ENCODE results near the gene FREY1. TPM values are rescaled to one million over a fixed set of nuclear protein-coding genes. Genes with fewer than 3 reads are reported as not detected.

FREY1 gene
- total RNA-seq, 1 donor from 2014 or later, result not detected

DNA sequence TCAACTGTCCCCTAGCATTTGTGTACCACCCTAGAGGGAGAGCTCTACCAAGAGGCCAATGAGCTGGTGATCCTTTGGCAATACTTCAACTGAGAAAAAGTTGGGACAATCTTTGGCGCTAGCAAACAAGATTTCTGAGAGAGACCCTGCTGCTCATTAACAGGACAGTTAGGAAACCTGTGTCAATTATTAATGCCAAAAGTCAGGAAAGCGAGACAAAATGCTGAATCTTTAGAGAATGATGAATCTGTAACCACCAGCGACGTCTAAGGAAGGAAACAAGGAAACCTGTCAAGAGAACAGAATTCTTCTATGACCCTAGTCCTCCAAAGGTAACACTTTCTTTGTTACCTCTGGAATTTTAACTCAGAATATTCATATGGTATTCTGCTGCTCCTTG, 35.3 kb upstream of the FREY1 start:
- TF ChIP-seq POLR2AphosphoS5 (IDR thresholded peaks at IDR 0.05; ENCODE audit: insufficient read depth in 1 of 2, low read depth in 1 of 2) (no peak), POLR2A (IDR thresholded peaks at IDR 0.05) (no peak)
- TF ChIP-seq, protein P1, sequence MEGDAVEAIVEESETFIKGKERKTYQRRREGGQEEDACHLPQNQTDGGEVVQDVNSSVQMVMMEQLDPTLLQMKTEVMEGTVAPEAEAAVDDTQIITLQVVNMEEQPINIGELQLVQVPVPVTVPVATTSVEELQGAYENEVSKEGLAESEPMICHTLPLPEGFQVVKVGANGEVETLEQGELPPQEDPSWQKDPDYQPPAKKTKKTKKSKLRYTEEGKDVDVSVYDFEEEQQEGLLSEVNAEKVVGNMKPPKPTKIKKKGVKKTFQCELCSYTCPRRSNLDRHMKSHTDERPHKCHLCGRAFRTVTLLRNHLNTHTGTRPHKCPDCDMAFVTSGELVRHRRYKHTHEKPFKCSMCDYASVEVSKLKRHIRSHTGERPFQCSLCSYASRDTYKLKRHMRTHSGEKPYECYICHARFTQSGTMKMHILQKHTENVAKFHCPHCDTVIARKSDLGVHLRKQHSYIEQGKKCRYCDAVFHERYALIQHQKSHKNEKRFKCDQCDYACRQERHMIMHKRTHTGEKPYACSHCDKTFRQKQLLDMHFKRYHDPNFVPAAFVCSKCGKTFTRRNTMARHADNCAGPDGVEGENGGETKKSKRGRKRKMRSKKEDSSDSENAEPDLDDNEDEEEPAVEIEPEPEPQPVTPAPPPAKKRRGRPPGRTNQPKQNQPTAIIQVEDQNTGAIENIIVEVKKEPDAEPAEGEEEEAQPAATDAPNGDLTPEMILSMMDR (IDR thresholded peaks at IDR 0.05), result no peak
- intact Hi-C loops (cut with DNase I), result no loop called here
- DNase-seq (ENCODE audit: extremely low spot score in 2 of 2), result no peak
- Histone ChIP-seq H3K9me3 (no peaks in the 10 kb centered on the region), H3K36me3 (peaks cover 0 to 45% of the 10 kb centered on the region in 2 donors), H3K4me1 (no peaks in the 10 kb centered on the region), H3K27me3 (no peaks in the 10 kb centered on the region), H3K4me3 (no peak overlapping the region), H3K27ac (no peak overlapping the region)

DNA sequence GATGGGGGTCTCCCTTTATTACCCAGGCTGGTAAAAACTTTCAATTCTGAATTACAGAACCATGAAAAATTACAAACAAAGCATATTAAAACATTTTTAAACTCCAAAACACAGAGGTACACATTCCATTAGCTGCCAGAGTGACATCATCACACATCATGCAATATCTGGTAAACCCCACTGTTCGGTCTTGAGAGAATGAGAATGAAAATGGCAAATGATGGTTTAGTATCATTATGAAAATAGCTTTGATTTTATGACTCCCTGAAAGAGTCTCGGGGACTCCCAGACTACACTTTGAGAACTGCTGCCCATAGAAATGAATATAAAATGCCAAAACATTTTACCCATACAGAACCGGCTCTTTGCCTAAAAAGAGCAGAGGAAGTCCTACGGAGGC, 34.2 kb upstream of the FREY1 start:
- Histone ChIP-seq H3K4me1 (no peaks in the 10 kb centered on the region), H3K36me3 (peaks cover 0 to 39% of the 10 kb centered on the region in 2 donors), H3K27ac (no peak overlapping the region), H3K27me3 (no peaks in the 10 kb centered on the region), H3K4me3 (no peak overlapping the region), H3K9me3 (no peaks in the 10 kb centered on the region)
- intact Hi-C loops (cut with DNase I), result no loop called here
- DNase-seq (ENCODE audit: extremely low spot score in 2 of 2), result no peak
- TF ChIP-seq POLR2AphosphoS5 (IDR thresholded peaks at IDR 0.05; ENCODE audit: insufficient read depth in 1 of 2, low read depth in 1 of 2) (no peak), POLR2A (IDR thresholded peaks at IDR 0.05) (no peak)
- TF ChIP-seq, protein P1 (IDR thresholded peaks at IDR 0.05), result no peak

DNA sequence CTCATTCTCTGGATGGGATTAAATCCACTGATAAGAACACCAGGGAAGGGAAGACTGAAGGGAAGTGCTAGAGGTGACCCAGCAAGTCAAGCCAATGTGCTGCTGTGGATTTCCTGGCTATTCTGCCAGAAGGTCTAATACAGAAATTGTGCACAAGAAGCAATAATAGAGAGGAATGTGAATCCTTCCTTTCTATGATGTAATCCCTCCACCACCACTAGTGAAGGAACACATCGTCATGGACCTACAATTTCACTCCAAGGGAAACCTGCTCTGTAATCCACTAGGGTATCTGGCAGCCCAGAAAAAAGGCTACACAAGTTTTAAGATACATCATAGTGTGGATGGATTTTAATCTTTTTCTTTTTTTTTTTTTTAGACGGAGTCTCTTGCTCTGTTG, 32.8 kb upstream of the FREY1 start:
- no peak overlapping the region for H3K27ac ChIP-seq

DNA sequence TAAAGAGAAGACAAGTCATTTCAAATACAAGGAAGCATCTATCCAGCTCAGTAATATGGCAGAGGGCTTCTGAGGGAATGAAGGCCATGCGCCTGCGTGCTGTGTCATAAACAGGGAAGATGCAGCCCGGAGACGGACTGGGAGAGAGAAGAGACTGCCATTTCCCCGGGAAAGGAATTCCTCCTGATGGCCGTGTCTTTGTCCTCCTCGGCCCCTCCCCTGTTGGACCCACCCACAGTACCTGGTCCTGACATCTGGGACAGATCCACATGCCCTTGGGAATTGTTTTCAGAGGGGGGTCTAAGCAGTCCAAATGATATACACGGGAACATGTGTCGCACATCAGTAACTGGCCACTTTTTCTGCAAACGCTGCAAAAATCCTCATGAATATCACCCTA, 30.8 kb upstream of the FREY1 start:
- Histone ChIP-seq H3K4me3 (no peak overlapping the region), H3K9me3 (no peaks in the 10 kb centered on the region), H3K4me1 (no peaks in the 10 kb centered on the region), H3K36me3 (peaks cover 0 to 45% of the 10 kb centered on the region in 2 donors), H3K27me3 (no peaks in the 10 kb centered on the region), H3K27ac (no peak overlapping the region)
- TF ChIP-seq POLR2AphosphoS5 (IDR thresholded peaks at IDR 0.05; ENCODE audit: insufficient read depth in 1 of 2, low read depth in 1 of 2) (no peak), POLR2A (IDR thresholded peaks at IDR 0.05) (no peak)
- TF ChIP-seq, protein P1 (IDR thresholded peaks at IDR 0.05), result no peak
- DNase-seq (ENCODE audit: extremely low spot score in 2 of 2), result no peak
- intact Hi-C loops (cut with DNase I), result no loop called here

More for the DNA sequence above, 32.8 kb upstream of the FREY1 start:
- H3K9me3 ChIP-seq, result no peaks in the 10 kb centered on the region
- peaks cover 0 to 37% of the 10 kb centered on the region in 2 donors for H3K36me3 ChIP-seq
- H3K4me1 ChIP-seq, result no peaks in the 10 kb centered on the region
- no peak overlapping the region for H3K4me3 ChIP-seq
- intact Hi-C loops (cut with DNase I), result no loop called here
- H3K27me3 ChIP-seq, result no peaks in the 10 kb centered on the region
- no peak for TF ChIP-seq POLR2A (IDR thresholded peaks at IDR 0.05)
- TF ChIP-seq, protein P1 (IDR thresholded peaks at IDR 0.05), result no peak
- DNase-seq (ENCODE audit: extremely low spot score in 2 of 2), result no peak

DNA sequence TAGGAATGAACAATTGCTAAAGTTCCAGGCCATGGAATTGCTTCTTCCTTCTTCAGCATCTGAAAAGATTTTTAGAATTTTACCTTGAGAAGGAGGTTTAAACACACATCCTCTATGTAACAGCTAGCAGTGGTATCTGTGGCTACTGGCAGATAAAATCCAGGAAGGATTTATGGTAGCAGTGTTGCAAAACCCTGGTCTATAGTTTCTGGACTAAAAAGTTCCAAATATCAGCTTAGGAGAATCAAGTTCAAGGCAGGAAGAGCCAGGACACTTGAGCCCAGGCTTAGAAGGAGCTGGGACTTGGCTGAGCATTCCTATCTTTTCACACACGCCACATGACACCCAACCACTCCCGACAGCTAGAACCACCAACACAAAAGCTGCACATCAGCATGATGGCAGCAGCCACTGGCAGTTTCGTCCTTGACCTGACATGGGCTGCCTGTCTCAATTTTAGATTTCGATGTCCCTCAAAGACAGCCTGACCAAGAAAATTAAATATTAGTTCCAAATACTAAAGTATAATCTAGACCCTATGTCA, 29.5 kb upstream of the FREY1 start:
- Histone ChIP-seq H3K4me1 (peaks cover 8% of the 10 kb centered on the region), H3K4me3 (no peak overlapping the region), H3K36me3 (peaks cover 0 to 46% of the 10 kb centered on the region in 2 donors), H3K27me3 (no peaks in the 10 kb centered on the region), H3K9me3 (no peaks in the 10 kb centered on the region), H3K27ac (no peak overlapping the region)
- no peak for DNase-seq (ENCODE audit: extremely low spot score in 2 of 2)
- TF ChIP-seq POLR2A (IDR thresholded peaks at IDR 0.05) (no peak), POLR2AphosphoS5 (IDR thresholded peaks at IDR 0.05; ENCODE audit: insufficient read depth in 1 of 2, low read depth in 1 of 2) (no peak)
- intact Hi-C loops (cut with DNase I), result no loop called here
